ENCODE data around the gene CST6.

Gene CST6

GRCh38 chr11:66048547-66049323 is 36.9 kb downstream of the CST6 start, which contains the start of gene GAL3ST3:
Gene GAL3ST3, minus strand, starts transcription at chr11:66049161. Its CDS starts 3,746 bp downstream, at chr11:66045415.
- no peak for DNase-seq

- DNase-seq: no peak
Observed at GRCh38 chr11:66050581-66051231, 38.9 kb downstream of the CST6 start.

GRCh38 chr11:66051371-66051765 is 39.6 kb downstream of the CST6 start:
- no peak for DNase-seq

- DNase-seq: peak; percentile 94
Observed at GRCh38 chr11:66051766-66052663, 40.2 kb downstream of the CST6 start, which contains the start of gene SF3B2. Gene SF3B2, plus strand, starts transcription at chr11:66052364. Its CDS starts 21 bp downstream, at chr11:66052385.

- DNase-seq: no peak
Observed at GRCh38 chr11:66052664-66052982, 40.8 kb downstream of the CST6 start.

- no peak for DNase-seq
Observed at GRCh38 chr11:66055021-66055420, 43.2 kb downstream of the CST6 start.

GRCh38 chr11:66056501-66056900 is 44.7 kb downstream of the CST6 start:
- DNase-seq: no peak

- no peak for DNase-seq
Observed at GRCh38 chr11:66059966-66060680, 48.3 kb downstream of the CST6 start.

GRCh38 chr11:66061268-66061667 is 49.5 kb downstream of the CST6 start:
- no peak for DNase-seq

- no peak for DNase-seq
Observed at GRCh38 chr11:66062408-66062807, 50.6 kb downstream of the CST6 start.
